ENCODE results near the gene TMPRSS12.
"Not testable (repeated sequence)": the region's sequence is repeated elsewhere in the genome, so short reads cannot be mapped to it uniquely, and the experiment has no call there.

TMPRSS12 gene

DNA sequence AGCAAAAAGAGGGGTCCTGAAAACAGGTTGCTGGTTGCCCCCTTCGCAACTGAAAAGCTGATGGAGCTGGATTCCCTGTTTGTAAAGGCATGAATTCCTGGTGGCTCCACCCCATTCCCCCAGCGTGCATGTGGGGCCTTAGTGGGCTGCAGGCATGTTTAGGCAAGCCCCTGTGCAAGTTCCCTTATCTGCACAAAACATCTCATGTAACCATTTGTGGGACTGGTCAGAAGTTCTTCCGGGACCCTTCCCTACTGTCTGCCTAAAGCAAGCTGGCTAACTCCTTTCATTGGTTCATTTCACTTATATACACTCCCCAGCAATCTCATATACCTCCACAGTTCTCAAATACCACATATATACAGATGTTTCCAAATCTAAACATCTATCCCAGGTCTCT lies 85.7 kb downstream of the TMPRSS12 start:
- H3K4me3 ChIP-seq (ENCODE audit: low read depth, low read length) = no peak overlapping the region
- TF ChIP-seq, protein P1, sequence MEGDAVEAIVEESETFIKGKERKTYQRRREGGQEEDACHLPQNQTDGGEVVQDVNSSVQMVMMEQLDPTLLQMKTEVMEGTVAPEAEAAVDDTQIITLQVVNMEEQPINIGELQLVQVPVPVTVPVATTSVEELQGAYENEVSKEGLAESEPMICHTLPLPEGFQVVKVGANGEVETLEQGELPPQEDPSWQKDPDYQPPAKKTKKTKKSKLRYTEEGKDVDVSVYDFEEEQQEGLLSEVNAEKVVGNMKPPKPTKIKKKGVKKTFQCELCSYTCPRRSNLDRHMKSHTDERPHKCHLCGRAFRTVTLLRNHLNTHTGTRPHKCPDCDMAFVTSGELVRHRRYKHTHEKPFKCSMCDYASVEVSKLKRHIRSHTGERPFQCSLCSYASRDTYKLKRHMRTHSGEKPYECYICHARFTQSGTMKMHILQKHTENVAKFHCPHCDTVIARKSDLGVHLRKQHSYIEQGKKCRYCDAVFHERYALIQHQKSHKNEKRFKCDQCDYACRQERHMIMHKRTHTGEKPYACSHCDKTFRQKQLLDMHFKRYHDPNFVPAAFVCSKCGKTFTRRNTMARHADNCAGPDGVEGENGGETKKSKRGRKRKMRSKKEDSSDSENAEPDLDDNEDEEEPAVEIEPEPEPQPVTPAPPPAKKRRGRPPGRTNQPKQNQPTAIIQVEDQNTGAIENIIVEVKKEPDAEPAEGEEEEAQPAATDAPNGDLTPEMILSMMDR (IDR thresholded peaks at IDR 0.05; ENCODE audit: borderline replicate concordance, insufficient read depth, low read depth, low read length) = no peak

DNA sequence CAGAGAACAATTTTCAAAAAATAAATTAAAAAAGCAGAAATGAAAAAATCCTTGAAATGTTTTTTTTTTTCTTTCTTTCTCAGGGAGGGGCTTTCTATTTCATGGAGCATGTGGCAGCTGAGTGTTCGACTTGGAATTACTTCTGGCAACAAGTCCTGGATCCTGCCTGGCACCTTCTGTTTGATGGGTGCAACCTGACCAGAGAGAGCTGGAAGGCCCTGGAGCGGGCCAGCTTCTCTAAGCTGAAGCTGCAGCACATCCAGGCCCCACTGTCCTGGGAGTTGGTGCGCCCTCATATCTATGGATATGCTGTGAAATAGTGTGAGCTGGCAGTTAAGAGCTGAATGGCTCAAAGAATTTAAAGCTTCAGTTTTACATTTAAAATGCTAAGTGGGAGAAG lies 87.1 kb downstream of the TMPRSS12 start:
- H3K4me3 ChIP-seq (ENCODE audit: low read depth, low read length) = no peak overlapping the region
- TF ChIP-seq, protein P1 (IDR thresholded peaks at IDR 0.05; ENCODE audit: borderline replicate concordance, insufficient read depth, low read depth, low read length) = no peak

DNA sequence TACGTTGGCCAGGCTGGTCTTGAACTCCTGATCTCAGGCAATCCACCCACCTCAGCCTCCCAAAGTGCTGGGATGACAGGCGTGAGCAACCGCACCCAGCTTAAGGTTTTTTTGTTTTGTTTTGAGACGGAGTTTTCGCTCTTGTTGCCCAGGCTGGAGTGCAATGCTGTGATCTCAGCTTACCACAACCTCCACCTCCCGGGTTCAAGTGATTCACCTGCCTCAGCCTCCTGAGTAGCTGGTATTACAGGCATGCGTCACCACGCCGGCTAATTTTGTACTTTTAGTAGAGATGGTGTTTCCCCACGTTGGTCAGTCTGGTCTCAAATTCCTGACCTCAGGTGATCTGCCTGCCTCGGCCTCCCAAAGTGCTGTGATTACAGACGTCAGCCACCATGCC lies 87.8 kb downstream of the TMPRSS12 start:
- not testable (repeated sequence) for H3K4me3 ChIP-seq (ENCODE audit: low read depth, low read length)

DNA sequence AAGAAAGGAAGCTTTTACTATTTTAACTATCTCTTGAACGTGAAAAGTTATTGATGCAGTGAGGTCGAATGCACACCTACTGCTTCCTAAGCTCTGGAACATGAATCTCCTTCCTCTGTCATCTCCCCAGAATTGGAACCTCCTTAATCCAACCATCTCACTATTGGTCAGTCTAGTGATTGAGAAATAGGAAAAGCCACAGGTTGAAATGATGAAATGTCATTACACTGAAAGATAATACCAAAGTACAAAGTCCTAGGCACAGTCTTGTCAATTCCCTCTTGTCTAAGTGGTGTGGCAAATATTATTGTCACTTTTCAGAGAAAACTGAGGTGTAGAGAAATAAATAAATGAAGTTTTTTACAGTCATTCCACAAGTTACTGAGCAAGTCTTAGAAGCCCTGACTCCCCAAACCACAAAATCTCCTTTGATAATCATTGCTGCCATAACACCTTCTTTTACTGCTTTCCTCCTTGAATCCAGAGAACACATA lies 90.1 kb downstream of the TMPRSS12 start:
- TF ChIP-seq, protein P1 (IDR thresholded peaks at IDR 0.05; ENCODE audit: borderline replicate concordance, insufficient read depth, low read depth, low read length) = no peak
- H3K4me3 ChIP-seq (ENCODE audit: low read depth, low read length) = no peak overlapping the region

DNA sequence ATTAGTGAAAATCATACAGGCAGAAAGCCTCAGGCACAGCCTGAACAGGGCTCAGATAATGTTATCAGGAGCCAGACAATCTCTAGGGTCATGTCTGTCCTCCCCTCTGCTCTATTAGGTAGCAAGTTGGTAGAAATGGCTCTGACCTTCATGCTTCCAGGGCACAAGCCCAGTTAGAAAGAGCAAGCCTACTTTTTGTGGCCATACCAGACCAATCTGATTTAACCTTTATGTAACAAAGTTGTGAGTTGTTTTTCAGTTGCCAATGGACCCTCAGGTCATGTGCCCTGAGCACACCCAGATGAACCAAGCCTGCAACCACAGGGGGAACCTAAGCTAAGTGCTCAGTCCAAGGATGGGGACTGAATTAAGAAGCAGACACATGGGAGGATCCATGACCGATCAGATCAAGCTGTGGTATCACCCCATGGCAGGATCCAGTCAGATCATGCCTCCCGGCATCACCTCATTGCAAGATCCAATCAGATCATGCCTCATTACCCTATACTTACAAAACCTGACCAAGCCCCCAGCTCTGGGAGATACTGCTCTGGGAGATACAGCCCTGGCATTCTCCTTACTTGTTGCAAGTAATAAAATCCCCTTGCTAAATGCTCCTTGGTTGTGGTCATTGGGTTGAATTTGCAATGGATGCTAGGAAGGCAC lies 90.9 kb downstream of the TMPRSS12 start:
- TF ChIP-seq, protein P1 (IDR thresholded peaks at IDR 0.05; ENCODE audit: borderline replicate concordance, insufficient read depth, low read depth, low read length) = no peak
- no peak overlapping the region for H3K4me3 ChIP-seq (ENCODE audit: low read depth, low read length)

DNA sequence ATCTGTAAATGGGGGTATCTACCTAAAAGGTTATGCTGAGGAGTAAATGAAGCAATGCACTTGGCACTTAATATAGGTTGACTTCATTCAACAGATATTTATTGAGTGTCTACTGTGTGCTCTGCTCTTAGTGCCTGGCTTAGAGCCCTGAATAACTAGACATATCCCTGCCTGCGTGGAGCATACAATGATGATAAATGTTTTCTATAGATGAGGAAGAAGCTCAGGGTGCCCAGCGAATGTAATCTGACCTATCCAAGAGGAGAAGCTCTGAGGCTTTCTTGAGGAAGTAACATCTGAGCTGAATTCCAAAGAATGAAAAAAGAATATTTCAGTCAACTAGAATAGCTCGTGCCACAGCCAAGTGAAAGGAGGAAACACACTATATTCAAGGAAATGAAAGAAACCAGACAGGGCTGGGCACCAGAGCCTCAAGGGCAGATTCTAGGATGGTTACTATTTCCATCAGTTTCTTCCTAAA lies 91.7 kb downstream of the TMPRSS12 start:
- TF ChIP-seq, protein P1 (IDR thresholded peaks at IDR 0.05; ENCODE audit: borderline replicate concordance, insufficient read depth, low read depth, low read length) = no peak
- no peak overlapping the region for H3K4me3 ChIP-seq (ENCODE audit: low read depth, low read length)

DNA sequence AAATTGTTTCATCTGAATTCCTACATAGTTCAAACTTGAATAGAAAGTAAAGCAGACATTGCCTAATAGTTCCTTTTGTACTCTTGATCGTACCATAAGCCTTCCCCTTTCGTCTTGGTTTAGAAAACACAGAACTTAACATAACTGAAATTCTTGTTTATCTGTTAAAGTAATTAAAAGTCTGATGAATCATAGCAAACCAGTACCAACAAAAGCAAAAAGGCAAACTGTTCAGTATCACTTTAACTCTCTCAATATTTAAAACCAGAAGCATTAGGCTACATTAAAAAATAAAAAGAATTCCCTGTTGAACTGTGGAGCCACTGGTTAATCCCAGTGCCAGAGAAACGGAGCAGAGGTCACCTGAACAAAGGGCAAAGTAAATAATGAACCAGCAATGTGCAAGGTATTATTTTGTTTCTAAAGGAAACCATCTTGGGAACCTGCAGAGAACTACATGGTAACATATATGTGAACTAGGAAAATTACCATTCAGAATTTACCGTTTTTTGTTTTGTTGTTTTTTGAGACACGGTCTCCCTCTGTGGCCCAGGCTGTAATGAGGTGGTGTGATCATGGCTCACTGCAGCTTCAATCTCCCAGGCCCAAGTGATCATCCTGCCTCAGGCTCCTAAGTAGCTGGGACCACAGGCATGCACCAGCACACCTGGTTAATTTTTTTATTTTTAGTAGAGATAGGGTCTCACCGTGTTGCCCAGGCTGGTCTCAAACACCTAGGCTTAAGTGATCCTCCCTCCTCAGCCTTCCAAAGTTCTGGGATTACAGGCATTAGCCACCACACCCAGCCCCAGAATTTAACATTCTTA lies 92.5 kb downstream of the TMPRSS12 start:
- TF ChIP-seq, protein P1 (IDR thresholded peaks at IDR 0.05; ENCODE audit: borderline replicate concordance, insufficient read depth, low read depth, low read length) = no peak
- H3K4me3 ChIP-seq (ENCODE audit: low read depth, low read length) = no peak overlapping the region

All from GM12875 (cell line).